ENCODE results near the gene KCNMA1. TPM values are rescaled to one million over a fixed set of nuclear protein-coding genes. Genes with fewer than 3 reads are reported as not detected.

The KCNMA1 gene
- total and polyA plus RNA-seq, 9 of the 15 experiments (the other 6 are each of a cell fraction or from before 2014, with no cell fraction given), result 0.01 to 0.95 (median 0.15) TPM; not detected in 4

DNA sequence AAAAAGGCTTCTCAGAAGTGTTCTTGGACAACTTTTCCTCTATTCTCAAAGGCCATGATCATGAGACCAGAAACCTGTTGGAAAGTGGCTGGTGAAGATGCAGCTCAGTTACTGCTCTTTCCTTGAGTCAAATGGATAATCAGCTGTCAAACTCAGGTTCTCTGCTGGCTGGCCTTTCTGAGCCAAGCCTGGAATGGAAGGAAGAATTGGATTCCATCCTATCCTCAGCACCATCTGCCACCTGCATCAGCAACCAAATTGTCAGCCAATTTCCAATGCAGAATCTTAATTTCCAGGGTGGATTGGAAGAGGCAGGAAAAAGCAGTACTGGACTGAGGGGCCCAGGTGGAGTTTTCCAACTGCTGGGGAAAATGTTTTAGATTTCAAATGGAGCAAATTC lies 631.7 kb downstream of the KCNMA1 start:
- Histone ChIP-seq H3K9me3 (replicated peaks; ENCODE audit: control insufficient read depth, insufficient read depth, low read depth, low read length) (no peaks in the 10 kb centered on the region), H4K20me1 (replicated peaks; ENCODE audit: control insufficient read depth, insufficient read depth, low read length) (0 out of 2 replicates have a peak, but pooled peaks cover 3% of the 10 kb centered on the region), H3K27ac (ENCODE audit: extremely low read depth, low read depth, low read length) (no peak overlapping the region), H3K9me1 (ENCODE audit: control insufficient read depth, insufficient read depth, low read length) (no peaks in the 10 kb centered on the region), H3K9ac (ENCODE audit: insufficient read depth in 1 of 2, low read depth in 2 of 2, low read length in 2 of 2) (no peak overlapping the region), H3K79me2 (ENCODE audit: control insufficient read depth, insufficient read depth, low read length) (no peaks in the 10 kb centered on the region), H3K4me1 (replicated peaks in 1 of 2; ENCODE audit: control insufficient read depth in 2 of 2, insufficient read depth in 2 of 2, low read length in 2 of 2) (no peaks in the 10 kb centered on the region), H3K27me3 (ENCODE audit: control insufficient read depth in 2 of 2, insufficient read depth in 2 of 2, low read length in 2 of 2) (peaks cover 3 to 5% of the 10 kb centered on the region in 2 experiments; a peak in 2 of 5 replicates), H3K36me3 (ENCODE audit: control insufficient read depth, insufficient read depth, low read length) (no peaks in the 10 kb centered on the region), H3K4me3 (no peak overlapping the region), H3K4me2 (ENCODE audit: insufficient read depth, low read length) (no peak overlapping the region), H2AFZ (ENCODE audit: low read depth, low read length) (no peak overlapping the region)
- BruUV-seq (replicated peaks), result no TSS peak
- TF ChIP-seq, protein P1, sequence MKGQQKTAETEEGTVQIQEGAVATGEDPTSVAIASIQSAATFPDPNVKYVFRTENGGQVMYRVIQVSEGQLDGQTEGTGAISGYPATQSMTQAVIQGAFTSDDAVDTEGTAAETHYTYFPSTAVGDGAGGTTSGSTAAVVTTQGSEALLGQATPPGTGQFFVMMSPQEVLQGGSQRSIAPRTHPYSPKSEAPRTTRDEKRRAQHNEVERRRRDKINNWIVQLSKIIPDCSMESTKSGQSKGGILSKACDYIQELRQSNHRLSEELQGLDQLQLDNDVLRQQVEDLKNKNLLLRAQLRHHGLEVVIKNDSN (CRISPR knock-in tag; IDR thresholded peaks at IDR 0.05), result no peak
- TF ChIP-seq POLR2H (tag; IDR thresholded peaks at IDR 0.05; ENCODE audit: low read depth) (no peak), GTF2F1 (IDR thresholded peaks at IDR 0.05; ENCODE audit: low read depth, low read length) (no peak), LEF1 (IDR thresholded peaks at IDR 0.05) (no peak), CHD2 (IDR thresholded peaks at IDR 0.05; ENCODE audit: low read depth, low read length) (no peak), CBX1 (IDR thresholded peaks at IDR 0.05; ENCODE audit: low read depth) (no peak), C11orf30 (IDR thresholded peaks at IDR 0.05; ENCODE audit: low read depth) (no peak), ZC3H8 (IDR thresholded peaks at IDR 0.05) (no peak), PTBP1 (IDR thresholded peaks at IDR 0.05; ENCODE audit: low read depth, low read length) (no peak), SRSF9 (IDR thresholded peaks at IDR 0.05; ENCODE audit: borderline replicate concordance, low read depth, low read length) (no peak), ZNF695 (CRISPR knock-in tag; IDR thresholded peaks at IDR 0.05) (no peak), RBM17 (IDR thresholded peaks at IDR 0.05; ENCODE audit: borderline replicate concordance, low read depth, low read length) (no peak), POLR2AphosphoS5 (IDR thresholded peaks at IDR 0.05; ENCODE audit: control insufficient read depth, insufficient read depth, low read depth, low read length) (no peak), THRAP3 (IDR thresholded peaks at IDR 0.05; ENCODE audit: borderline replicate concordance) (no peak)
- TF ChIP-seq, protein P2, sequence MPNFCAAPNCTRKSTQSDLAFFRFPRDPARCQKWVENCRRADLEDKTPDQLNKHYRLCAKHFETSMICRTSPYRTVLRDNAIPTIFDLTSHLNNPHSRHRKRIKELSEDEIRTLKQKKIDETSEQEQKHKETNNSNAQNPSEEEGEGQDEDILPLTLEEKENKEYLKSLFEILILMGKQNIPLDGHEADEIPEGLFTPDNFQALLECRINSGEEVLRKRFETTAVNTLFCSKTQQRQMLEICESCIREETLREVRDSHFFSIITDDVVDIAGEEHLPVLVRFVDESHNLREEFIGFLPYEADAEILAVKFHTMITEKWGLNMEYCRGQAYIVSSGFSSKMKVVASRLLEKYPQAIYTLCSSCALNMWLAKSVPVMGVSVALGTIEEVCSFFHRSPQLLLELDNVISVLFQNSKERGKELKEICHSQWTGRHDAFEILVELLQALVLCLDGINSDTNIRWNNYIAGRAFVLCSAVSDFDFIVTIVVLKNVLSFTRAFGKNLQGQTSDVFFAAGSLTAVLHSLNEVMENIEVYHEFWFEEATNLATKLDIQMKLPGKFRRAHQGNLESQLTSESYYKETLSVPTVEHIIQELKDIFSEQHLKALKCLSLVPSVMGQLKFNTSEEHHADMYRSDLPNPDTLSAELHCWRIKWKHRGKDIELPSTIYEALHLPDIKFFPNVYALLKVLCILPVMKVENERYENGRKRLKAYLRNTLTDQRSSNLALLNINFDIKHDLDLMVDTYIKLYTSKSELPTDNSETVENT (CRISPR knock-in tag; IDR thresholded peaks at IDR 0.05), result no peak
- TF ChIP-seq, protein P3, sequence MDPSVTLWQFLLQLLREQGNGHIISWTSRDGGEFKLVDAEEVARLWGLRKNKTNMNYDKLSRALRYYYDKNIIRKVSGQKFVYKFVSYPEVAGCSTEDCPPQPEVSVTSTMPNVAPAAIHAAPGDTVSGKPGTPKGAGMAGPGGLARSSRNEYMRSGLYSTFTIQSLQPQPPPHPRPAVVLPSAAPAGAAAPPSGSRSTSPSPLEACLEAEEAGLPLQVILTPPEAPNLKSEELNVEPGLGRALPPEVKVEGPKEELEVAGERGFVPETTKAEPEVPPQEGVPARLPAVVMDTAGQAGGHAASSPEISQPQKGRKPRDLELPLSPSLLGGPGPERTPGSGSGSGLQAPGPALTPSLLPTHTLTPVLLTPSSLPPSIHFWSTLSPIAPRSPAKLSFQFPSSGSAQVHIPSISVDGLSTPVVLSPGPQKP (CRISPR knock-in tag; IDR thresholded peaks at IDR 0.05), result no peak
- TF ChIP-seq, protein P4, sequence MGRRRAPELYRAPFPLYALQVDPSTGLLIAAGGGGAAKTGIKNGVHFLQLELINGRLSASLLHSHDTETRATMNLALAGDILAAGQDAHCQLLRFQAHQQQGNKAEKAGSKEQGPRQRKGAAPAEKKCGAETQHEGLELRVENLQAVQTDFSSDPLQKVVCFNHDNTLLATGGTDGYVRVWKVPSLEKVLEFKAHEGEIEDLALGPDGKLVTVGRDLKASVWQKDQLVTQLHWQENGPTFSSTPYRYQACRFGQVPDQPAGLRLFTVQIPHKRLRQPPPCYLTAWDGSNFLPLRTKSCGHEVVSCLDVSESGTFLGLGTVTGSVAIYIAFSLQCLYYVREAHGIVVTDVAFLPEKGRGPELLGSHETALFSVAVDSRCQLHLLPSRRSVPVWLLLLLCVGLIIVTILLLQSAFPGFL (CRISPR knock-in tag; IDR thresholded peaks at IDR 0.05), result no peak
- FAIRE-seq (no peak), DNase-seq (ENCODE audit: extremely low read depth in 1 of 4, low spot score in 3 of 4) (no peak), ATAC-seq (no peak)
- in situ Hi-C loops (cut with MboI) (no loop called here), intact Hi-C loops (cut with micrococcal nuclease) (no loop called here)
- POLR2A ChIA-PET, result no interaction called here
- CTCF ChIA-PET (ENCODE audit: low intra/inter-chr PET ratio), result no interaction called here
